Omental fat pad (tissue), 4 donors: ENCODE data around the gene NDUFB7. TPM values are rescaled to one million over a fixed set of nuclear protein-coding genes. Genes with fewer than 3 reads are reported as not detected.

ENCODE experiments used
- ATAC-seq: fragments of 150-250 bp; one replicate; pipeline ENCODE4 v1.9.1; 2016; ENCODE audit warnings: mild to moderate bottlenecking, moderate library complexity; ENCODE audit not compliant: low FRiP score
- DNase-seq: peaks from one replicate; pipeline ENCODE4 v3.0.0-alpha.2; 2019; ENCODE audit warnings: low spot score
- CTCF ChIP-seq, 3 donors: fragments of 450-650 bp; IDR thresholded peaks; one replicate each; pipeline ENCODE4 v1.5.1; 2016 to 2017; ENCODE audit warnings: antibody characterized with exemption in 3 of 3, mild to moderate bottlenecking in 3 of 3, moderate library complexity in 2 of 3
- total RNA-seq, 4 donors: library from RNA; depleted of rRNA; stranded (reverse); fragments of >200 nt; gene quantifications; one replicate each; pipeline ENCODE4 v1.1.0, GENCODE V29; 2016

The NDUFB7 gene
- total RNA-seq, 4 donors from 2014 or later = 194 to 357 (median 322) TPM

- no peak for DNase-seq
- TF ChIP-seq CTCF (IDR thresholded peaks at IDR 0.05) = no peak
- ATAC-seq = no peak
These were observed 8.9 kb downstream of the NDUFB7 start for GRCh38 chr19:14562660-14563589.

GRCh38 chr19:14561847-14562351 lies 10.0 kb downstream of the NDUFB7 start:
- DNase-seq (no peak), ATAC-seq (peak; percentile 51)
- TF ChIP-seq CTCF (IDR thresholded peaks at IDR 0.05) = no peak

GRCh38 chr19:14561249-14561648 lies 10.6 kb downstream of the NDUFB7 start:
- ATAC-seq (no peak), DNase-seq (no peak)
- TF ChIP-seq CTCF (IDR thresholded peaks at IDR 0.05) = no peak

GRCh38 chr19:14560776-14561108 lies 11.1 kb downstream of the NDUFB7 start:
- DNase-seq = no peak
- no peak for TF ChIP-seq CTCF (IDR thresholded peaks at IDR 0.05)
- ATAC-seq = no peak

GRCh38 chr19:14559916-14560775 lies 11.7 kb downstream of the NDUFB7 start:
- no peak for TF ChIP-seq CTCF (IDR thresholded peaks at IDR 0.05)
- DNase-seq (no peak), ATAC-seq (no peak)

- DNase-seq = no peak
- no peak for TF ChIP-seq CTCF (IDR thresholded peaks at IDR 0.05)
- no peak for ATAC-seq
These were observed 13.3 kb downstream of the NDUFB7 start for GRCh38 chr19:14558370-14559066.
